Endothelial cell of umbilical vein (primary cell): ENCODE results near the gene ITSN1. TPM values are rescaled to one million over a fixed set of nuclear protein-coding genes. Genes with fewer than 3 reads are reported as not detected.

Experiments
- BruUV-seq: library from RNA; stranded (reverse); fragments of 400-500 nt; replicated peaks from 2 replicates; lab custom pipeline; 2021; lab: Mats Ljungman, UMichigan
- CTCF ChIA-PET: fragments of 300-600, 350-600 bp; sonication (Branson Sonifier 250); formaldehyde crosslinking; loops from one replicate; lab custom pipeline; 2021; ENCODE audit warnings: antibody characterized with exemption, inconsistent platforms; lab: Charles Lee
- POLR2A ChIA-PET: fragments of 300-600, 350-600 bp; sonication (Branson Sonifier 250); formaldehyde crosslinking; loops from one replicate; lab custom pipeline; 2021; ENCODE audit warnings: antibody characterized with exemption, inconsistent platforms; lab: Charles Lee
- DNase-seq: peaks from one replicate; pipeline ENCODE4 v3.0.0-alpha.2; 2011; ENCODE audit warnings: low read depth, low spot score
- FAIRE-seq: peaks from 2 replicates; lab custom pipeline; 2011; peaks lifted over from hg19 to GRCh38; lab: Jason Lieb, UNC
- H2AFZ ChIP-seq: 2 replicates; pipeline ENCODE4 v1.6.0; 2012; ENCODE audit warnings: low read depth, low read length, control low read depth, inconsistent platforms
- H3K27ac ChIP-seq: 2 replicates; pipeline ENCODE4 v1.5.1; 2011; ENCODE audit warnings: low read depth, mild to moderate bottlenecking, control low read depth, low read length, moderate library complexity; ENCODE audit not compliant: insufficient read depth
- H3K27me3 ChIP-seq, 2 experiments: 2 replicates each; pipeline versions ENCODE4 v1.6.0 to v1.6.1; 2011; ENCODE audit warnings: low read length in 2 of 2, mixed read lengths in 1 of 2; ENCODE audit not compliant: control insufficient read depth in 2 of 2, insufficient read depth in 2 of 2
- H3K36me3 ChIP-seq, 2 experiments: 2 replicates in 1 of 2; 3 replicates in 1 of 2; pipeline ENCODE4 v1.5.1; 2011; ENCODE audit warnings: low read length in 2 of 2, mild to moderate bottlenecking in 1 of 2, moderate library complexity in 1 of 2; ENCODE audit not compliant: control insufficient read depth in 2 of 2, insufficient read depth in 2 of 2; ENCODE audit errors: extremely low read depth in 1 of 2
- H3K4me1 ChIP-seq: 3 replicates; pipeline ENCODE4 v1.5.1; 2011; ENCODE audit warnings: mild to moderate bottlenecking, low read length; ENCODE audit not compliant: control insufficient read depth, insufficient read depth; ENCODE audit errors: extremely low read depth
- H3K4me2 ChIP-seq: 2 replicates; pipeline ENCODE4 v1.6.1; 2011; ENCODE audit warnings: low read length, control low read depth, mixed read lengths; ENCODE audit not compliant: insufficient read depth
- H3K4me3 ChIP-seq, 3 experiments: fragments of 200-600 bp in 1 of 3; sonication (generic), shearing (Covaris generic) in 1 of 3; replicated peaks in 1 of 3; 2 replicates each; pipeline ENCODE4 v1.5.1; 2011 to 2016; ENCODE audit warnings: control low read depth in 3 of 3, low read length in 3 of 3, mild to moderate bottlenecking in 2 of 3, inconsistent platforms in 1 of 3, low read depth in 1 of 3, moderate library complexity in 1 of 3; ENCODE audit not compliant: insufficient read depth in 1 of 3
- H3K79me2 ChIP-seq: 2 replicates; pipeline ENCODE4 v1.6.0; 2012; ENCODE audit warnings: low read length, inconsistent platforms; ENCODE audit not compliant: control insufficient read depth, insufficient read depth
- H3K9ac ChIP-seq: replicated peaks from 2 replicates; pipeline ENCODE3; 2011; ENCODE audit warnings: low read length, control low read depth; ENCODE audit not compliant: insufficient read depth; ENCODE audit errors: extremely low read depth
- H3K9me1 ChIP-seq: replicated peaks from 3 replicates; pipeline ENCODE4 v1.6.0; 2011; ENCODE audit warnings: mild to moderate bottlenecking, low read length; ENCODE audit not compliant: control insufficient read depth, insufficient read depth; ENCODE audit errors: extremely low read depth
- H3K9me3 ChIP-seq: replicated peaks from 2 replicates; pipeline ENCODE4 v1.5.1; 2012; ENCODE audit warnings: low read length, inconsistent platforms; ENCODE audit not compliant: control insufficient read depth, insufficient read depth
- H4K20me1 ChIP-seq: replicated peaks from 2 replicates; pipeline ENCODE3; 2011; ENCODE audit warnings: mild to moderate bottlenecking, low read length; ENCODE audit not compliant: control insufficient read depth, insufficient read depth; ENCODE audit errors: extremely low read depth
- CTCF ChIP-seq, 2 donors: IDR thresholded peaks; 1 replicate in 1 of 2; 2 replicates in 1 of 2; pipeline ENCODE4 v1.5.1; 2011; ENCODE audit warnings: low read length in 2 of 2, mild to moderate bottlenecking in 2 of 2, moderate library complexity in 2 of 2, control low read depth in 1 of 2, inconsistent platforms in 1 of 2, low read depth in 1 of 2; ENCODE audit not compliant: insufficient read depth in 1 of 2; ENCODE audit errors: extremely low read depth in 1 of 2
- EZH2 ChIP-seq: IDR thresholded peaks from 2 replicates; pipeline ENCODE4 v1.6.1; 2012; ENCODE audit warnings: borderline replicate concordance, low read depth, mild to moderate bottlenecking, moderate library complexity, low read length, inconsistent platforms; ENCODE audit not compliant: severe bottlenecking
- FOS ChIP-seq: IDR thresholded peaks from 2 replicates; pipeline ENCODE4 v1.6.1; 2011; ENCODE audit warnings: mild to moderate bottlenecking, low read length, moderate library complexity, borderline replicate concordance; ENCODE audit not compliant: insufficient read depth
- GATA2 ChIP-seq: IDR thresholded peaks from 2 replicates; pipeline ENCODE4 v1.7.0; 2011; ENCODE audit warnings: low read depth, mild to moderate bottlenecking, moderate library complexity, mixed read lengths, low read length; ENCODE audit not compliant: insufficient read length, insufficient read depth
- JUN ChIP-seq: IDR thresholded peaks from 2 replicates; pipeline ENCODE4 v1.6.1; 2011; ENCODE audit warnings: borderline replicate concordance, low read depth; ENCODE audit not compliant: insufficient read length, insufficient read depth
- MAX ChIP-seq: IDR thresholded peaks from 2 replicates; pipeline ENCODE4 v1.6.1; 2011; ENCODE audit not compliant: insufficient read depth, insufficient read length
- MYC ChIP-seq: IDR thresholded peaks from one replicate; pipeline ENCODE4 v1.6.1; 2011; ENCODE audit warnings: mild to moderate bottlenecking, low read depth, low read length
- POLR2A ChIP-seq: IDR thresholded peaks from 2 replicates; pipeline ENCODE4 v1.6.1; 2012; ENCODE audit warnings: low read depth, mild to moderate bottlenecking, control low read depth, low read length
- POLR2AphosphoS5 ChIP-seq: IDR thresholded peaks from 2 replicates; pipeline ENCODE4 v1.6.1; 2012; ENCODE audit warnings: low read depth, mild to moderate bottlenecking, control low read depth, low read length, moderate library complexity; ENCODE audit not compliant: insufficient read depth
- dilution Hi-C: fragments of 300-500 bp; cut with MboI; formaldehyde crosslinking; loops from one replicate; pipeline ENCODE4 v1.15.0; 2019; ENCODE audit warnings: low sequenced_read_pairs; ENCODE audit not compliant: extremely low pct_ligation_motif_present
- intact Hi-C: fragments of 100-400 bp; cut with micrococcal nuclease; formaldehyde crosslinking; loops from one replicate; pipeline ENCODE4 v1.10.0; 2022
- polyA plus RNA-seq, 4 experiments: library from polyadenylated mRNA; depleted of rRNA in 3 of 4; stranded (reverse) in 3 of 4; unstranded in 1 of 4; fragments of >200 nt; gene quantifications; 2 replicates each; pipeline versions ENCODE4 v1.2.1 to v1.2.3, GENCODE V29; 2011 to 2012; ENCODE audit warnings: missing spikeins in 1 of 4
- total RNA-seq: library from RNA; stranded (reverse); gene quantifications from 2 replicates; pipeline ENCODE4 v1.2.3, GENCODE V29; 2021

ITSN1 gene
- total and polyA plus RNA-seq, 2 donors (not counting 3 experiments of a cell fraction or from before 2014, with no cell fraction given), result 72.2 to 86.8 TPM

- intact Hi-C loops (no loop called here), dilution Hi-C loops (no loop called here)
- H2AFZ ChIP-seq, result no peak overlapping the region
- no peaks in the 10 kb centered on the region for H3K27me3 ChIP-seq
- no peaks in the 10 kb centered on the region for H4K20me1 ChIP-seq
- ChIA-PET CTCF (no interaction called here), POLR2A (no interaction called here)
- no peak for FAIRE-seq
- H3K36me3 ChIP-seq, result peaks cover 23 to 29% of the 10 kb centered on the region in 2 experiments
- no peak overlapping the region for H3K27ac ChIP-seq
- H3K9ac ChIP-seq, result no peak overlapping the region
- H3K4me3 ChIP-seq, result no peak overlapping the region
- H3K9me1 ChIP-seq, result no peaks in the 10 kb centered on the region
- H3K4me1 ChIP-seq, result peaks cover 6% of the 10 kb centered on the region
- DNase-seq, result no peak
- no peak overlapping the region for H3K4me2 ChIP-seq
- peaks cover 18% of the 10 kb centered on the region for H3K79me2 ChIP-seq
- no TSS peak for BruUV-seq
- H3K9me3 ChIP-seq, result no peaks in the 10 kb centered on the region
- TF ChIP-seq POLR2A (no peak), EZH2 (no peak), GATA2 (no peak), FOS (no peak), POLR2AphosphoS5 (no peak), JUN (no peak)
These were observed 267.5 kb downstream of the ITSN1 start for GRCh38 chr21:33909756-33910155.

- dilution Hi-C loops (no loop called here), intact Hi-C loops (no loop called here)
- Histone ChIP-seq H3K27me3 (no peaks in the 10 kb centered on the region), H3K4me2 (peak overlapping the region; percentile 77), H3K27ac (no peak overlapping the region), H4K20me1 (no peaks in the 10 kb centered on the region), H3K4me1 (peaks cover 13% of the 10 kb centered on the region), H3K9me3 (no peaks in the 10 kb centered on the region), H3K79me2 (peaks cover 25% of the 10 kb centered on the region), H2AFZ (no peak overlapping the region), H3K9ac (no peak overlapping the region), H3K4me3 (no peak overlapping the region), H3K9me1 (no peaks in the 10 kb centered on the region), H3K36me3 (peaks cover 4 to 12% of the 10 kb centered on the region in 2 experiments)
- TF ChIP-seq MAX (no peak), POLR2A (no peak), POLR2AphosphoS5 (no peak), JUN (no peak), GATA2 (no peak), CTCF (IDR thresholded peaks at IDR 0.05; ENCODE audit: extremely low read depth in 1 of 2, insufficient read depth in 1 of 2, low read depth in 1 of 2, low read length in 2 of 2) (no peak), FOS (no peak), MYC (no peak), EZH2 (no peak)
- CTCF ChIA-PET, result interaction anchor here (1.4 kb wide), 1 partner anchor 10 kb away, joined by 6 read pairs; no protein-coding TSS in a partner anchor
- FAIRE-seq, result no peak
- POLR2A ChIA-PET, result no interaction called here
- DNase-seq, result no peak
- no TSS peak for BruUV-seq
These were observed 271.9 kb downstream of the ITSN1 start for GRCh38 chr21:33914188-33914587.
